Activated CD4-positive, alpha-beta T cell treated with anti-CD3 and anti-CD28 coated beads for 48 hours (primary cell): ENCODE results near the gene FGFR2.

Experiments used
- DNase-seq: peaks from one replicate; pipeline ENCODE4 v3.0.0-alpha.2; 2020

Gene FGFR2

DNA sequence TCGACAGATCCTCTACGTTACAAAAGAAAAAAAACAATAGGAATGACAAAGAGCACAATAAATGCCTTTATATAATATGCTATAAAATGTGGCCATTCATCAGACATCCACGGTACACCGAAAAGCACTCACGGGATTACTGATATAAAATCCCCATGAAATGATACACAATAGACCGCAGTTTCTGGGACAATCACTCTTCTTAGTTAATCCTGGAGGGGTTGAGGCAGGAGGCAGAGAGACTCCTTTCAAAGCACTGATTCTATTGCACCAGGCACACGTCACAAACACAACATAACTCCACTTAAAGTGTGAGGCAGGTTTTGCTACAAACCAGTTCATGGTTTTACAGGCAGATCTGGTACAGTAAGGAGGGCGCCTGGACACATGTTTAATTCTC, 113.8 kb downstream of the FGFR2 start:
- DNase-seq, result no peak

DNA sequence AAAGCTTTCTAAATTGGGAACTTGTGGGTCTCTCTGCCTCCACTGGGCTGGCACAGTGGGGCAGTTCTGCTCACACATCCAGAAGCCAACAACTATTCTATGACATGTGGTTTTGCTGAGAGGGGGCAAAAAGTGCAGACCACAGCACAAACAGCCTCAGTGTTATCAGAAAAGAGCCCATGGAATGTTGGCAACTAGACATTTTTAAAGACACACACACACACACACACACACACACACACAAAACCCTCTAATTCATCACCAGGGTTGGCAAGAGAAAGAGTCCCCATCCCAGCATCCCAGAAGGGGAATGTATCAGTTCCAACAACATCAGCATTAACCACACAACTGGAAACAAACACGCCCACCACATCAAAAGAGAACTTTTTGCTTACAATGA, 117.1 kb downstream of the FGFR2 start:
- DNase-seq, result no peak

DNA sequence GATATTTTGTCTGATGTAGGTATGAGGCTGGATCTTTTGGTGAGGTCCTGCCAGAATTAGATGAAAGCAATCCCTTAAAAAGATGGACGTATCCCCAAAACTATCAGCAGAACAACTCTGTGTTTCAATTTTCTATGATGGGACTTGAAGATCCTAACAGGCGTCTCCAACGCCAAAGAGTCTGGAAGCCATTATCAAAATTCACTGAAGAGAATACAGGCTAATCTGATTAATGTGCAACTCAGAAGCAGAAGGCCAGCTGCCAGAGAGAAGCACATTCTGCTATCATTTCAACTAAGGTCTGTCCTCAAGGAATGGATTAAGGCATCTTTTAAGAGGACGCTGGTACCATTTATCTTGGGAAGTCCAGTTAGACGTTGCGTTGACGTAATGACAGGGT, 119.7 kb downstream of the FGFR2 start:
- DNase-seq, result no peak

DNA sequence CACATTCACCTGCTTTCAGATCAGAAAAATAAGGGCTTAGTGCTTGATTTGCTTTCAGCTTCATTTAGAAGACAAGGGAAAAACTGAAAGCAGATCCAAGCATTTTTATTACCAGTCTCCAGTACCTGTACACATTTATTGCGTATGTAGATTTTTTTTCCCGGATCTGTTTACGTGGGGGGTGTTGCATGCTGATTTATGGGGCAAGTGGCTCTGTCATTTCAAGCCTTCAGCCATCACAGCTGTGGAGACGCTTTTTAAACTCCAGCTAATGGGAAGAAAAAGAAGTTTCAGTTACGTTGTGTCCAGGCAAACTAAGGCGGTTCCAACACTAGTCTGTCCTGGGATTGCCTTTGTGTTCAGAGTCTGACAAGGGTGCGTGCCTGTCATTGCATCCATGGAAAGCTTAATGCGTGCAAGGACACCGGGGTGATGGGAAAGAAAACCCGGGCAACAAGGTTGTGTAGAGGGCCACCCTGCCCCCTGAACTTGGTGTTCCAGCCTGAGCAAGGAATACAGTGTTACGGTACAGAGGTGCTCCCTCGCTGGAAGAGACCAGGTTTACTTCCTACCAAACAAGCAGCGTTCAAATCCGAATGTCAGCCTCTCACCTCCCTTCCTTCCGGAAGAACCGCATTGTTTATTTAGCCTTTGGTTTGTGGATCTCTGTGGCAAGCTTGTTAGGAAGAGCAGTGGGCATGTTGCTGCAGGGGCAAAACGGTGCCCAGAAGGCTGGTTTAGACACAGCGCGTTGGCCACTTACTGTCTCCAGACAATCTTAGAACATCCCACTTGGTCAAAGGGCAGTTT, 128.2 kb downstream of the FGFR2 start:
- DNase-seq, result no peak

DNA sequence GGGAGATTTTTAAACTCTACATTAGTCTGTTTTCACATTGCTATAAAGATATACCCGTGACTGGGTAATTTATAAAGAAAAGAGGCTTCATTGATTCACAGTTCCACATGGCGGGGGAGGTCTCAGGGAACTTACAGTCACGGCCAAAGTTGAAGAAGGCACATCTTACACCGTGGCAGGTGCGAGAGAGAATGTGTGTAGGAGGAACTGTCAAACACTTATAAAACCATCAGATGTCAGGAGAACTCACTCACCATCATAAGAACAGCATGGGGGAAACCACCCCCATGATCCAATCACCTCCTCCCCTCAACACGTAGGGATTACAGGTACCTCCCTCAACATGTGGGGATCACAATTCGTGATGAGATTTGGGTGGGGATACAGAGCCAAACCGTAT, 129.5 kb downstream of the FGFR2 start:
- DNase-seq, result no peak

DNA sequence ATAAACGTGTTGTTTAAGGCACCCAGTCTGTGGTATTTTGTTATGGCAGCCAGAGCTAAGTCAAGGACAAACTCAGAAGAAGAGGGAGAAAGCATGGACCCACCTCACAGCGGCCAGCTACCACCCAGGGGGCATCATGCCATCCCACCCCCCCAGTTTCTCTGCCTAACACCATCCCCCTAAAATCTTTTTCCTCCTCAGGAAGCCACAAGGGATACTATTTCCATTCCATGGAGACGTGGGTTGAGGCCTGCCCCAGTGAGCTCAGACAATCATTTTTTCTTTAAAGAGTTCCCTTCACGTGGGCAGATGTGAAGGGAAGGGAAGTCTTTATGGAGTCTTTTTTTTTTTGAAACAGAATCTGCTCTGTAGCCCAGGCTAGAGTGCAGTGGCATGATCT, 131.8 kb downstream of the FGFR2 start:
- no peak for DNase-seq

DNA sequence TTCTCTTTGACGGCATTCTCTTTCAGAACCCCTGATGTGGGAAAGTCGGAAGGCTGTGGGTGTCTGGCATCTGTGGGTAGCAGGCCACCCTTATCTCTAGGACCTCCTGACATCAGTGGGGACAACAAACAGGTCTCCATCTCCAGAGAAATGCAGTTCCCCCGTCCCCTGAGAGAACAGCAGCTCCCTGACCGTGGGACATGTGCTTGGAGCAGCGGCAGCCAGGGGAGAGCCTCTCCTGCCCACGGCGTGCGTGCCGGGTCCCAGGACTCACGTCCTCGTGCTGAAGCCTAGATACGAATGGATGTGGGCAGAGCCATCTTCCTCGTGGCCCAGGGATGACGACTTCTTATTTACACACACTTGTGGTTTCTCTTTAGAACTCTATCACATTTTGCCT, 133.0 kb downstream of the FGFR2 start:
- DNase-seq, result no peak

DNA sequence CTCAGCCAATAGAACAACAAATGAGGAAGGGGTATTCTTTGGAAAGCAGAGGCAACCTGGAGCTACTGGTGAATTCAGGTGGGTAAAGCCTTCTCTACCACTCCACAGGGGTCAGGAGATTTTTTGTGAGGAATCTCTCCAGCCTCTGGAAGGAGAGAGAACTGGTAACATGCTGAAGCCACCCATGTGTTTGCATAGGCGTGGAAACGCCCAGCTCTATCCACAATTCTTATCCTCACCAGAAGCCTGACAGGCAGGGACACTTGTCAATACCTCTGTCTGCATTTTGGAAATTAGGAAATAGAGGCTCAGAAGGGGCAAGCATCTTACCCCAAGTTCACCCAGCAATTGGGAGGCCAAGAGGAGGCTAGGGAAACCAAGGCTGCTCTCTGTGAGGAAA, 133.7 kb downstream of the FGFR2 start:
- DNase-seq, result no peak

DNA sequence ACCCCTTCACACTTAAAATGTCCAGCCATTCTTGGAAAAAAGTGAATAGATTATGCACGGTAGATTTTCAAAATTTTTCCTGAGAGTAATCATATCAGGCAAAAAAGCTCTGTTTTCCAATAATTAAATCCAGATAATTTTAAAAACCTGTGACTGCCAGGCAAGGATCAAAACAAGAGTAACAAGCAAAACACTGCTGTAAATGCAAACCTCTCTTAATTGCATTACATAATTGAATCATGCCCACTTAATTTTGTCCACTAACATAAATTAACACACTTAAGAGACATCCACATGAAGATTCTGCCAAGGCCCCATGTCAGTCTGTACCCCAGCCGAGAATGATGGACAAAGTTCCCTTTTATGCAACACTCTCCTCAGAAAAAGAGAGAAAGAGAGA, 135.3 kb downstream of the FGFR2 start:
- no peak for DNase-seq

DNA sequence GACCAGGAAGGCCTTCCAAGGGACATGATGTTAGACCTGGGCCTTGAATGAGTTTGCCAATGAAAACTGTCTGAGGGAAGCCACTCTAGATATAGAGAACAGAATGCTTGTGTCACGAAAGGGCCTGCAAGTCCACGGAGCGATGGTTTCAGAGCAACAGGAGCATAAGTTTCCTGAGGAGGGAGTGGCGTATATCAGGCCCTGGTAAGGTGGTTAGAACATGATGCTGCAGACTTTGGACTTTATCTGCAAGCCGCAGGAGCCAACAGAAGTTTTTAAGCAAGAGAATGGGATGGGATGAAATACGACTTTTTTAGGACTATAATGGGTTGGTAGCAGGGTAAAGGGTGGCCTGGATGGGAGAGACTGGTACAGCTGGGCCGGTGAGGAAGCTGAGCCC, 136.0 kb downstream of the FGFR2 start:
- no peak for DNase-seq

DNA sequence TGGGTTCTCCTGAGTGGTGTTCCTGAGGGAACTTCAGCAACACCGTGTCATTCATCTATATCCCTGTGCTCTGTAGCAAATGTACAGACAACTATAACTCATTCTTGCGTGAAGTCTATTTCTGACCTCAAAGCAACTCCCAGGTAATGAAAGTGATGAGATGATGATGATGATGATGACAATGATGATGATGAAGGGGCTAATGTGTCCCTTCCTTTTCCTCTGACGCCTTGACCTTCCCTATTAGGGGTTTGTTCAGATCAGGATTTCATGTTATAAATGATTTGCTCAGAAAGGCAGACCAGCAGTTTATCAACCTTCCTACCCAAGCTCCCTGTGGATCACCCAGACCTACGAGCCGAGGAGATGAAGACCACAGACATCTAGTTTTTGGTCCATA, 136.9 kb downstream of the FGFR2 start:
- no peak for DNase-seq

DNA sequence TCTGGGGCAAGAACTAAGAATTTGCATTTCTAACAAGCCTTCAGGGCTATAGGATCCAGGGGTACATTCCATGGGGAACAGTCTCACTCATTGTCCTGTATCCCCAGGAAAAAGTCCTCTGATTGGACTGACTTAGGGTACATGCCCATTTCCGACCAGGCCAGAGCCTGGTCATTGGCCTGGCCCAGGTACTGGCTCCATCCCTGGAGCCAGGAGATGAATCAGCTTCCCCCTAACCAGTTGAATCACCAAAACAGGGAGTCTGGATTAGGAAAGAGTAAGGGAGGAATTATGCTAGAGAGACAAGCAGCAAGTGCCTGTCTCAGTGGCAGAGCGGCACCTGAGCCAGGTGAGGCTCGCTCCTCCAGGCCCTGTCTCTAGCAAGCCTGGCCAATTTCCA, 137.5 kb downstream of the FGFR2 start:
- DNase-seq, result no peak

DNA sequence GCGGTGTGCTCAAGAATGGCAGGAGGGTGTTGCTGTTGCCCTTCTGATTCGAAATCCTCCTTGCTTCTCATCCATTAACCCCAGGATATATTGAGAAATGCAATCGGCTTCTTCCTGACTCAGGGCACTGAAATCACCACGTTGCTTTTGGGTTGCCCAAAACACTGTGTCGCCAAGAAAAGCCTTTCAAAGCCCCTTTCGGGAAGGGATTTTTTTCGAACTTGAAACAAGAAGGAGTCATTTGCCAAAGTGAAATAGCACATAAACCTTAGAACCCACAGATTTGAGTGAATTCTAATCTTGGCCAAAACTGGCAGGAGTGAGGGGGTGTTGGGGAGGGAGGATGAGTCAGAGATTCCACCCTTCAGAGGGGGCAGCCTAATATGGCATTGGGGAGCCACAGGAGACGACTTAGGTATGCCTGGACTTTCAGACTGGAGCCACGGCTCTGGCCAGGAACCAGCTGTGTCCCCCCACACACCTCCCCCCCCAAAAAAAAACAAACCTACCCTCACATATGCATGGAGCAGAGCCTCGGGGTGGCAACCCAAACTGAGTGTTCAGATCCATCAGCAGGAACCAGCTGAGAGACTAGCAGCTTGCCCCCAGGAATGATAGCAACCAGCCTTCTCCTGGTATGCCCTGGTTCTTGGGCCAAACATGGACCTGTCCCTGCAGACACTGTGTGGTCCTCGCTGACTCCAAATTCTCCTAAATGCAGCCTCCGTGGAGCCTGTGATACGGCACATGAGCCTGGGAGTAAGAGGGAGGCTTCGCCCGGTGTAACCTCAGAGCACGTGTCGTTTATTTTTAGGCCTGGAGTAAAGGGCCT, 138.4 kb downstream of the FGFR2 start:
- DNase-seq, result no peak

DNA sequence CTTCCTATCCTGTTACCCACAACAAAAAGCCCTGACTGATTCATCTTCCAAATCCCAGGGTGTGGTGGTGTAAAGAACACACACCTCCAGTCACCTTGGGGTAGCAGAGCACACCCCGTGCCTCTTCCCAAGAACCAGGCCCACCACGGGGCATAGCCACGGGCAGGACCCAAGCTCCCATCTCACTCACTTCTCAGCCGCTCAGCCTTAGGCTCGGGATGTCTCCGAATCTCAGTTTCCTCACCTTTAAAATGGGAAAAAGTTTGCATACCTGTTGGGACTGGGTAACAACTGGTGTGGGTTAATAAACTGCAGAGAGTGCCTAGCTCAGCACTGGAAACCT, 139.0 kb downstream of the FGFR2 start:
- DNase-seq, result no peak

DNA sequence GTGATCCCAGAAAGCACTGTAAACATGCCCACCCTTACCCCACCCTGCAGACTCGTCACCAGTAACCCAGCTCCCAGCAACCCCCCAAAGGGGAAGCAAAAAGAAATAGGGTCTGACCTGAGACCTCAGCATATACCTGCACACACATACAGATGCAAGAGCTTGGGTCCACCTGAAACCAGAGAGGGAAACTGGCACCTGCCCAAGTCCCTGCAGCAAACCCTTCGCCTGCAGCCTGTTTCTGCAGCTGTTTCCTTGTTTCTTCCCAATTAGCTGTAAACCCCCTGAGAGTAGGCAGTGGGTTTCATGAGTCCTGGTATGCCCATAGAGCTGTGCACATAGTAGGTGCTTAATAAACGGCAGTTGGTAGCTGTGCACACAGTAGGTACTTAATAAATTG, 140.5 kb downstream of the FGFR2 start:
- DNase-seq, result no peak

DNA sequence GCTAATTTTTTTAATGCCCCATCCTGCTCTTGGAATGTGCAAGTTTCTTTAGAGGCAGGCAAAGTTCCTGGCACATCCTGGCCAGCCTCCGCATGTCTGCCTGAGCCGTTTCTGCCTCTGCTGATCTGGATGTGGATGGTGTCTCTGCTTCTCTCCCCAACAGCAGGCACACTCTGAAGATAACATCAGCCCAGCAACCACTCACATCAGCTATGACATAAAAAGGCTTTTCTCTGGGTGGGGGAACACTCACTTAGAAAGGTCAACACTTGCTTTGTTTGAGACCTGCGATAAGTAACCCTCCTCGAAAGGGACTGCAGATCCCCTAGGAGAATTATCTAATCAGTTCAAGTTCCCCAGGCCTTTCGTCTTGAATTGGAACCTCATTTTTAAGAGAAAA, 142.9 kb downstream of the FGFR2 start:
- no peak for DNase-seq

DNA sequence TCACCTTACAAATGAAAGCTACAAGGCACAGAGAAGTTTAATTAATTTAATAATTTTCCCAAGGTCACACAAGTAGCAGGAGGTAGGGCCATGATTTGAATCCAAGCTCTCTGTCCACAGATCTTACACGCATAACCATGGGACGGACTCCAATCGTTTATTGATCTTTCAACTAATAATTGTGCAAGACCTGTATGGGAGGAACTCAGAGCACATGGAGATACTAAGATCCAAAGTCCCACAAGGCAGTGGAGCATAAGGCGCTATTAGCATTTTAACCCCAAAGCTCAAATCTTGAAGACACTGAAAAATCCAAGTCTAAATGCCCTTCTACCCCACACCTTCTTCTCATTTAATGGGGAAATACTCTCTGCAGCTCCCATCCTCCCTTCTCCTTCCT, 143.5 kb downstream of the FGFR2 start:
- no peak for DNase-seq

DNA sequence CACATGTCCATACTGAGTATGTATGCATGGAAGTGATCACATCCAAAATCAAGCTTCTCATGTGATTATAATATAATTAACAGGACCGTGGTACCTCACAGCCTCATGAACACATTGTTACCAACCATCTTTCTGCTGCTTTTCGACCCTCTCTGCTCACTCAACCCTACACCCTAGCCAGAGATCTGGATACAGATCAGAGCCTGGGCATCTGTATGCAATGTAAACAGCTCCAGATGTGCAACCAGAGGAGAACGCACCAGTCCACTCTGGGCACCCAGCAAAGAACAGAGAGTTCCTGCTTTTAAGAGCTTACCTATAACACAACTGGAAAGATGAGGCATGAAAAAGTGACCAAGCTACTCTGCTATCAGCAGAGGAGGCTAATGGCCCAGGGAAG, 145.1 kb downstream of the FGFR2 start:
- no peak for DNase-seq

DNA sequence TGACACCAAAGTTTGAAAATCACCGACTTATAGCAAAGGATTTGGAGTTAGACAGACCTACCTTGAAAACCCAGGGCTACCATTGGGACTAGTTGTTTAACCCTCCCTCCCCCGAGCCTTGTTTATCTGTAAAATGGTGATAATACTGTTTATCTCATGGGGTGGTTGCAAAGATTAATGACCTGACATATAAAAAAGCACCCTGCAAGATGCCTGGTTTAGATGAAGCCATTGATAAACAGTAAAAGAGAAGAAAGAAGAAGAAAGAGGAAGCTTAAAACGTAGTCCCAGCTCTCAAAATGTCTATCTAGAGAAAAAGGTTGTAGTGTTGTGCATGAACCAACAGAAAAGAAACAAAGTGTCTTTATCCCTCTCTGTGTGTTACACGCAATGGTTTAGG, 145.7 kb downstream of the FGFR2 start:
- no peak for DNase-seq

DNA sequence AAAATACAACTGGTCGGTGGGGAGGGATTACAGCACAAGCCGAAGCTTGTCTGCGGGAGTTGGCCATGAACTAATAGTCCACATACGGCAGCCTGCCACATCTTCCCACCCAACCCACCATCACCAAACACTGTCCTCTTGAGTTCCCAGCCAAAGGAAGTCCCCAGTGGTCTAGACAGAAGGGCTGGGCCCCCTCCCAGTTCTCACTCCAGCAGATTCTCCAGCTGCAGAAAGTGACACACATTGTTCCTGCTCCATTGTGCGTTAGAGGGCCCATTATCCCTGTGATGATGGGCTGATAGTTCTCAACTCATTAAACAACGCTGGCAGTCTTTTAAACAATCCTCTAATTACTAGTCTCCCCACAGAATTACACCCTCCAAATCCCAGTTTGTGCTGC, 148.0 kb downstream of the FGFR2 start:
- DNase-seq, result no peak

DNA sequence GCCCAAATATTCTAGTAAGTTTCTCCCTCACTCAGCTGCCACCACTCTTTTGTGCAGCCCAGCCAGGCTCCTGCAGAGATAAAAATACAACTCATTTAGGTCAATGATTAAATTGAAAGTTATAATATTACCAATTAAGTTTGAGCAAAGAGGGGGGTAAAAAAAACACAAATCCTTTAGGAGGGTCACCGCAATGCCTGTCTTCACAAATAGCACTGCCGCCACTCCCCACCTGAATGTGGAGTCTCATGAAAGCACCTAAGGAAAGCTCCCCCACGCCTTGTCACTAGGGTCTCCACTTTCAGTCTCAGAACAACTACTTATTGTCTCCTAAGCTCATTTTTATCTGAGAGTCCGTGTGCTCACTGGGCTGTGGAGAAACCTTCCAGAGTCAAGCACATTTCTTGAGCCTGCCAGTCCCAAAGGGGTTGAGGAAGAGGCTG, 148.7 kb downstream of the FGFR2 start:
- DNase-seq, result no peak

DNA sequence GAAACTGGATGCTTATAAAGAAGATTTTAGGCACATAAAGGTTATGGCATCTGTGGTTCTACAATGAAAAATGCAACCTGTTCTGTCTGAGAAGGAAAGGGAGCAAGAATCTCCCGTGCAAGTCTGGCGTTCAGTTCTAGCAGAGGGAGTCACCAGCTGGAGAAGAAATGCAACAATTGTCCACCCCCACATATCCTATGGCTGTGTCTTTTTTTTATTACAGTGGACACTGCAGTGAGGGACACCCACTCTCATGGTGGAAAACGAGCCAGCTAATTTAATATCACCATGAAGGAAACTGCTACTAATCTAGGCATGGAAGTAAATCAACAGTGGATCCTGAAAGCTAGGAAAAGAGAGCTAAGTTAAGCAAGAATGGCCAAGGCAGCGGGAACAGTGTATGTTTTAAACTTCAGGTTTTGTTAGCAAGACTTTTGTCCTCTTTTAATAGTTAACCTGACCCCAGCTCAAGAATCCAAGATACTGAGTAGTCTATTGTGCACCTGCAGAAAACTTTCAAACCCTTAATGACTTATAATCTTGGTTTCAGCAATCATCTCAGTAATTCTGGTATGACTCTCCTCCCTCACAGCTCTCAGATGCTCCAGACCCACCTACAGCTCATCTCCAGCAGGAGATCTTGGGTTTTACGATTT, 149.3 kb downstream of the FGFR2 start:
- no peak for DNase-seq

DNA sequence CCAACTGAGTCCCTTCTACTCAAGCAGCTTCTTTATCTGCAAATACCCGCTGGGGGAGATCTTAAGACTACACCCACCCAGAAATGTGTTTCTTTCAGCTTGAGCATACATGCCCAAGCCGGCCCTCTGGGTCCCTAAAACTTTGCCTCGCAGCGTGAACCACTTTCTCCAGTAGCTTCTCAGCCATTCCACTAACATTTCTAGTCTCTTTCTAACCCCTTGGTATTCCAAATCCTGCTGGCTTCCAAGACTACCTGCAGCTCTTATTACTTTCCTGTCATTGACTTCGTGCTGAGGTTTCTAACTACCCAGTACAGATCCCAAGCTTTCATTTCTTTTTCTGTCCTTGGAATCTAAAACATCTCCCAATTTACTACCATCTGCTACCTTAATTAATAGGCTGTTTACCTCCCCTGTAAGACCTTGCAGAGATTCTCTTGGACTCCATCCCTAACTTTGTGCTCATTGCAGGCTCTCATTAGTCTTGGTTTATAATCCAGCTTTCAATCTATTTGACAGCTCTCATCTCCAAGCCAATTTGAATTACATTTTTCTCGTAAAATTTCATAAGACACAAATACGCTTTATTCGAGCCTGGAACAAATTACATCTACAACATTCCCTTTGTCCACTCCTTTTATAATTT, 153.6 kb downstream of the FGFR2 start:
- no peak for DNase-seq
